SH-SY5Y (cell line): ENCODE measurements around the gene DPH1.

Experiments
- GATA2 ChIP-seq: IDR thresholded peaks from 2 replicates; pipeline ENCODE4 v1.6.1; 2011; ENCODE audit warnings: mild to moderate bottlenecking, low read depth, low read length
- GATA3 ChIP-seq: IDR thresholded peaks from 2 replicates; pipeline ENCODE4 v1.6.1; 2011; ENCODE audit warnings: low read depth, mild to moderate bottlenecking, low read length, moderate library complexity

- no peak for TF ChIP-seq GATA2
- no peak for TF ChIP-seq GATA3
Observed at GRCh38 chr17:2083613-2084035, 53.7 kb downstream of the DPH1 start.
